Gastroesophageal sphincter (tissue), 3 donors: ENCODE results near the gene CUX1.

Experiments used
- EP300 ChIP-seq: sonication (generic); formaldehyde crosslinking; IDR thresholded peaks from one replicate; pipeline ENCODE4 v1.6.1; 2017; ENCODE audit warnings: antibody characterized with exemption, mild to moderate bottlenecking
- POLR2A ChIP-seq, 2 donors: fragments of 450-650 bp; IDR thresholded peaks; one replicate each; pipeline ENCODE4 v1.6.1; 2017; ENCODE audit warnings: antibody characterized with exemption in 2 of 2, mild to moderate bottlenecking in 2 of 2, moderate library complexity in 1 of 2
- POLR2AphosphoS5 ChIP-seq: sonication (generic); formaldehyde crosslinking; IDR thresholded peaks from one replicate; pipeline ENCODE4 v1.6.1; 2017; ENCODE audit warnings: antibody characterized with exemption
- TF ChIP-seq, protein P1 (sequence below), 4 experiments: fragments of 200-600 bp in 2 of 4; fragments of 450-650 bp in 2 of 4; sonication (generic) in 1 of 4; IDR thresholded peaks; one replicate each; pipeline ENCODE4 v1.5.1; 2017 to 2019; ENCODE audit warnings: antibody characterized with exemption in 4 of 4, mild to moderate bottlenecking in 2 of 4, moderate library complexity in 2 of 4

DNA sequence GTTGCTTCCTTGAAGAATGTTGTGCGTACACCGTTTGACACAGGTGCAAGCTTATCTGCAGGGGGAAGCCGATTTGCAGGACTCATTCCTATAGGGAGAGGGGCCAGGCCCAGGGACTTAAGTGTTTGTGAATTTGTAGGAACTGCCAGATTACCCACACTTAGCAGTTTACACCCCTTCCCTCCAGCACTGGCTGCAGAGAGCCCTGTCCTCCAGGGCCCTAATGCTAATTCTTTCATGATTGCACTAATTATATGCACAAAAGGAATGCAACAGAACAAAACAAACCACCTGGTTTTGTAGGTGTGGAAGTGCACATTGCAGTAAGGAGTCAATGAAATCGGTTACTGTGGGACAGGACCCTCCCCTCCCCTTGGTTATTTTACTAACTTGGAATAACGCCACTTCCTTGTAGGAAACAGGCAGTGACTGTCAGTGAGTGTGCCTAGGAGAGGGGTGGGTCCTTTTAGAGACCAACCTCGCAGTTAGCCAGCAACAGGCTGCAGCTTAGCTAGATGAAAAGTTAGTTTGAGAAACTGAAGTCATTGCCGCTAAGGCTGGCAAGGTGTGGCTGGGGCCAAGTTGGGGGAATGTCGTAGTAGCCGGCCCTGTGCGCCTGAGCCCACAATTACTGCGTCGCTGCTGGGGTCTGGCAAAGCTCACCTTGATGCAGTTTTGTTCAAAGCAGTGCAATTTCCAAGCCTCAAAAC is 60.6 kb downstream of the CUX1 start:
- TF ChIP-seq POLR2A (IDR thresholded peaks at IDR 0.05) = no peak
- TF ChIP-seq, protein P1, sequence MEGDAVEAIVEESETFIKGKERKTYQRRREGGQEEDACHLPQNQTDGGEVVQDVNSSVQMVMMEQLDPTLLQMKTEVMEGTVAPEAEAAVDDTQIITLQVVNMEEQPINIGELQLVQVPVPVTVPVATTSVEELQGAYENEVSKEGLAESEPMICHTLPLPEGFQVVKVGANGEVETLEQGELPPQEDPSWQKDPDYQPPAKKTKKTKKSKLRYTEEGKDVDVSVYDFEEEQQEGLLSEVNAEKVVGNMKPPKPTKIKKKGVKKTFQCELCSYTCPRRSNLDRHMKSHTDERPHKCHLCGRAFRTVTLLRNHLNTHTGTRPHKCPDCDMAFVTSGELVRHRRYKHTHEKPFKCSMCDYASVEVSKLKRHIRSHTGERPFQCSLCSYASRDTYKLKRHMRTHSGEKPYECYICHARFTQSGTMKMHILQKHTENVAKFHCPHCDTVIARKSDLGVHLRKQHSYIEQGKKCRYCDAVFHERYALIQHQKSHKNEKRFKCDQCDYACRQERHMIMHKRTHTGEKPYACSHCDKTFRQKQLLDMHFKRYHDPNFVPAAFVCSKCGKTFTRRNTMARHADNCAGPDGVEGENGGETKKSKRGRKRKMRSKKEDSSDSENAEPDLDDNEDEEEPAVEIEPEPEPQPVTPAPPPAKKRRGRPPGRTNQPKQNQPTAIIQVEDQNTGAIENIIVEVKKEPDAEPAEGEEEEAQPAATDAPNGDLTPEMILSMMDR (IDR thresholded peaks at IDR 0.05) = no peak
- TF ChIP-seq POLR2AphosphoS5 = no peak
- no peak for TF ChIP-seq EP300
